ENCODE data around the gene DLG2. TPM values are rescaled to one million over a fixed set of nuclear protein-coding genes. Genes with fewer than 3 reads are reported as not detected.

DLG2 gene
- polyA plus RNA-seq, 3 donors: 0.24 to 0.39 TPM; not detected in 1

GRCh38 chr11:84901991-84902390 is 725.2 kb downstream of the DLG2 start:
- WGBS (ENCODE audit: insufficient coverage): no CpG with 5 or more reads among the region's 1 CpG
- no peaks in the 10 kb centered on the region for H3K79me2 ChIP-seq (ENCODE audit: insufficient read depth, low read length)
- H3K36me3 Mint-ChIP-seq: no peaks in the 10 kb centered on the region
- peaks cover 0 to 4% (median 0%) of the 10 kb centered on the region in 7 donors for H3K9me3 Mint-ChIP-seq
- no peaks in the 10 kb centered on the region for H3K36me3 ChIP-seq (replicated peaks in 1 of 2; ENCODE audit: control insufficient read depth in 1 of 2, insufficient read depth in 2 of 2, low read length in 2 of 2)
- intact Hi-C loops (cut with micrococcal nuclease): no loop called here
- no peak overlapping the region for H3K4me3 ChIP-seq (replicated peaks in 1 of 3; ENCODE audit: low read depth in 2 of 3, low read length in 3 of 3)
- no peak for TF ChIP-seq CTCF (IDR thresholded peaks at IDR 0.05)
- H3K27me3 Mint-ChIP-seq (ENCODE audit: low read depth in 3 of 3): peaks cover 0 to 3% (median 0%) of the 10 kb centered on the region in 3 donors
- H4K20me1 ChIP-seq (ENCODE audit: insufficient read depth, low read length): no peaks in the 10 kb centered on the region
- no peak overlapping the region for H2AFZ ChIP-seq (ENCODE audit: insufficient read depth, low read depth, low read length, poor library complexity, severe bottlenecking)
- no peak for DNase-seq
- no peaks in the 10 kb centered on the region for H3K27me3 ChIP-seq (ENCODE audit: control insufficient read depth in 2 of 2, insufficient read depth in 2 of 2, low read length in 2 of 2)
- no peaks in the 10 kb centered on the region for H3K4me1 ChIP-seq (ENCODE audit: control insufficient read depth in 1 of 2, insufficient read depth in 2 of 2, low read length in 2 of 2)
- no peak overlapping the region for H3K27ac ChIP-seq (ENCODE audit: low read depth in 1 of 2, low read length in 2 of 2)
- H3K4me1 Mint-ChIP-seq: no peaks in the 10 kb centered on the region
- H3K9me3 ChIP-seq (replicated peaks in 1 of 2; ENCODE audit: control insufficient read depth in 1 of 2, insufficient read depth in 1 of 2, low read length in 2 of 2): no peaks in the 10 kb centered on the region
- H3K27ac Mint-ChIP-seq: no peak overlapping the region
- H3K4me2 ChIP-seq (replicated peaks; ENCODE audit: extremely low read depth, low read length, poor library complexity, severe bottlenecking): no peak overlapping the region
- H3K4me3 Mint-ChIP-seq: no peak overlapping the region
- no peak overlapping the region for H3K9ac ChIP-seq (ENCODE audit: insufficient read depth, low read length, poor library complexity, severe bottlenecking)

DNA sequence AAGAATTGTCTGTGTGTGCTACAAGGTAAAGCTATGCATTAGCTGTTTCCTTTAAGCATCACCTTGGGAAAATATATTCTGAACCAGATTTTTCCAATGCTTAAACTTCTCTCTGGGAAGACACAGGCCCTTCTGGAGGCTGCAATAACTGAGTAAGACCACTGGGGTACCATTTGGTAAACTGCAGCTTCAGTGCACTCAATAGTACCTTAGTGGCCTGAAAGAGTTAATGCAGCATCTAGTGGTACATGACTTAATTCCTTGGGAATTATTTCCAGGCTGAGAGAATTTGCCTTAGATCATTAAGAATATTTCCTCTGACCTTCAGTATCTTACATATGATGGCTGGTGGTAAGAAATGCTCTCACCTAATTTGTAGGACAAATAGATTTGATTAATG is 727.4 kb downstream of the DLG2 start:
- H3K27me3 Mint-ChIP-seq (ENCODE audit: low read depth in 3 of 3): peaks cover 0 to 3% (median 0%) of the 10 kb centered on the region in 3 donors
- Histone ChIP-seq H3K36me3 (replicated peaks in 1 of 2; ENCODE audit: control insufficient read depth in 1 of 2, insufficient read depth in 2 of 2, low read length in 2 of 2) (no peaks in the 10 kb centered on the region), H3K9ac (ENCODE audit: insufficient read depth, low read length, poor library complexity, severe bottlenecking) (no peak overlapping the region), H4K20me1 (ENCODE audit: insufficient read depth, low read length) (no peaks in the 10 kb centered on the region), H3K4me2 (replicated peaks; ENCODE audit: extremely low read depth, low read length, poor library complexity, severe bottlenecking) (no peak overlapping the region), H3K9me3 (replicated peaks in 1 of 2; ENCODE audit: control insufficient read depth in 1 of 2, insufficient read depth in 1 of 2, low read length in 2 of 2) (peaks cover 0 to 1% of the 10 kb centered on the region in 2 donors), H3K27me3 (ENCODE audit: control insufficient read depth in 2 of 2, insufficient read depth in 2 of 2, low read length in 2 of 2) (no peaks in the 10 kb centered on the region), H3K4me1 (ENCODE audit: control insufficient read depth in 1 of 2, insufficient read depth in 2 of 2, low read length in 2 of 2) (no peaks in the 10 kb centered on the region), H3K27ac (ENCODE audit: low read depth in 1 of 2, low read length in 2 of 2) (no peak overlapping the region), H2AFZ (ENCODE audit: insufficient read depth, low read depth, low read length, poor library complexity, severe bottlenecking) (no peak overlapping the region), H3K4me3 (replicated peaks in 1 of 3; ENCODE audit: low read depth in 2 of 3, low read length in 3 of 3) (no peak overlapping the region), H3K79me2 (ENCODE audit: insufficient read depth, low read length) (no peaks in the 10 kb centered on the region)
- intact Hi-C loops (cut with micrococcal nuclease): no loop called here
- no peaks in the 10 kb centered on the region for H3K4me1 Mint-ChIP-seq
- DNase-seq: no peak
- H3K36me3 Mint-ChIP-seq: no peaks in the 10 kb centered on the region
- H3K27ac Mint-ChIP-seq: no peak overlapping the region
- no peak overlapping the region for H3K4me3 Mint-ChIP-seq
- H3K9me3 Mint-ChIP-seq: peaks cover 0 to 1% (median 0%) of the 10 kb centered on the region in 7 donors
- no peak for TF ChIP-seq CTCF (IDR thresholded peaks at IDR 0.05)

All from CD14-positive monocyte (primary cell).